IPS-18a (cell line): ENCODE data around the gene PITPNM2.

ENCODE experiments used
- H3K27ac ChIP-seq: one replicate; pipeline ENCODE4 v1.5.1; 2013; ENCODE audit warnings: low read length
- H3K27me3 ChIP-seq: one replicate; pipeline ENCODE4 v1.6.1; 2013; ENCODE audit warnings: mild to moderate bottlenecking, low read length; ENCODE audit not compliant: control insufficient read depth, insufficient read depth
- H3K36me3 ChIP-seq: one replicate; pipeline ENCODE4 v1.6.1; 2013; ENCODE audit warnings: low read depth, low read length; ENCODE audit not compliant: control insufficient read depth
- H3K4me1 ChIP-seq: one replicate; pipeline ENCODE4 v1.6.1; 2013; ENCODE audit warnings: low read depth, low read length; ENCODE audit not compliant: control insufficient read depth
- H3K4me3 ChIP-seq: one replicate; pipeline ENCODE4 v1.5.1; 2013; ENCODE audit warnings: low read length
- H3K9ac ChIP-seq: one replicate; pipeline ENCODE4 v1.6.1; 2013; ENCODE audit warnings: mild to moderate bottlenecking, low read length, moderate library complexity
- H3K9me3 ChIP-seq: one replicate; pipeline ENCODE4 v1.6.1; 2013; ENCODE audit warnings: low read depth, low read length; ENCODE audit not compliant: control insufficient read depth

Gene PITPNM2

GRCh38 chr12:123150744-123151456, at the start of gene PITPNM2:
PITPNM2 (minus strand) TSS chr12:123151090; CDS start chr12:123034590, 116,500 bp downstream.
- H3K4me3 ChIP-seq, result peak within 1 kb of the TSS; percentile 63
- H3K36me3 ChIP-seq, result peaks cover 5% of the 10 kb centered on the region
- H3K9ac ChIP-seq, result peak within 1 kb of the TSS; percentile 15
- no peak within 1 kb of the TSS for H3K27ac ChIP-seq
- no peaks in the 10 kb centered on the region for H3K9me3 ChIP-seq
- peaks cover 24% of the 10 kb centered on the region for H3K4me1 ChIP-seq
- H3K27me3 ChIP-seq, result peaks cover 51% of the 10 kb centered on the region

GRCh38 chr12:123200414-123200813, 49.5 kb upstream of the PITPNM2 start:
- no peaks in the 10 kb centered on the region for H3K27me3 ChIP-seq
- no peak overlapping the region for H3K4me3 ChIP-seq
- peaks cover 30% of the 10 kb centered on the region for H3K36me3 ChIP-seq
- no peak overlapping the region for H3K27ac ChIP-seq
- no peak overlapping the region for H3K9ac ChIP-seq
- no peaks in the 10 kb centered on the region for H3K9me3 ChIP-seq
- no peaks in the 10 kb centered on the region for H3K4me1 ChIP-seq

GRCh38 chr12:123199936-123200335, 49.0 kb upstream of the PITPNM2 start:
- no peak overlapping the region for H3K27ac ChIP-seq
- H3K4me1 ChIP-seq, result no peaks in the 10 kb centered on the region
- H3K4me3 ChIP-seq, result no peak overlapping the region
- H3K9me3 ChIP-seq, result no peaks in the 10 kb centered on the region
- H3K9ac ChIP-seq, result no peak overlapping the region
- H3K36me3 ChIP-seq, result peaks cover 30% of the 10 kb centered on the region
- H3K27me3 ChIP-seq, result no peaks in the 10 kb centered on the region

- Histone ChIP-seq H3K9ac (no peak overlapping the region), H3K27me3 (no peaks in the 10 kb centered on the region), H3K27ac (no peak overlapping the region), H3K36me3 (peaks cover 21% of the 10 kb centered on the region), H3K4me1 (no peaks in the 10 kb centered on the region), H3K4me3 (no peak overlapping the region), H3K9me3 (no peaks in the 10 kb centered on the region)
Observed at GRCh38 chr12:123187637-123188036, 36.7 kb upstream of the PITPNM2 start.

GRCh38 chr12:123180171-123180570, 29.3 kb upstream of the PITPNM2 start:
- no peak overlapping the region for H3K4me3 ChIP-seq
- H3K9me3 ChIP-seq, result no peaks in the 10 kb centered on the region
- no peak overlapping the region for H3K9ac ChIP-seq
- no peaks in the 10 kb centered on the region for H3K4me1 ChIP-seq
- no peak overlapping the region for H3K27ac ChIP-seq
- H3K36me3 ChIP-seq, result peaks cover 32% of the 10 kb centered on the region
- H3K27me3 ChIP-seq, result no peaks in the 10 kb centered on the region

GRCh38 chr12:123171967-123172366, 21.1 kb upstream of the PITPNM2 start:
- peaks cover 15% of the 10 kb centered on the region for H3K36me3 ChIP-seq
- no peak overlapping the region for H3K9ac ChIP-seq
- H3K4me3 ChIP-seq, result no peak overlapping the region
- no peaks in the 10 kb centered on the region for H3K9me3 ChIP-seq
- H3K27ac ChIP-seq, result no peak overlapping the region
- H3K27me3 ChIP-seq, result no peaks in the 10 kb centered on the region
- no peaks in the 10 kb centered on the region for H3K4me1 ChIP-seq

GRCh38 chr12:123167329-123167728, 16.4 kb upstream of the PITPNM2 start:
- Histone ChIP-seq H3K27ac (no peak overlapping the region), H3K9me3 (no peaks in the 10 kb centered on the region), H3K4me1 (no peaks in the 10 kb centered on the region), H3K9ac (no peak overlapping the region), H3K27me3 (no peaks in the 10 kb centered on the region), H3K36me3 (peaks cover 42% of the 10 kb centered on the region), H3K4me3 (no peak overlapping the region)

GRCh38 chr12:123165537-123165936, 14.6 kb upstream of the PITPNM2 start:
- H3K36me3 ChIP-seq, result peaks cover 48% of the 10 kb centered on the region
- no peak overlapping the region for H3K27ac ChIP-seq
- H3K9ac ChIP-seq, result no peak overlapping the region
- H3K27me3 ChIP-seq, result no peaks in the 10 kb centered on the region
- no peak overlapping the region for H3K4me3 ChIP-seq
- no peaks in the 10 kb centered on the region for H3K4me1 ChIP-seq
- no peaks in the 10 kb centered on the region for H3K9me3 ChIP-seq

GRCh38 chr12:123164710-123165261, 13.9 kb upstream of the PITPNM2 start:
- H3K9me3 ChIP-seq, result no peaks in the 10 kb centered on the region
- no peak overlapping the region for H3K9ac ChIP-seq
- no peak overlapping the region for H3K27ac ChIP-seq
- H3K27me3 ChIP-seq, result no peaks in the 10 kb centered on the region
- no peaks in the 10 kb centered on the region for H3K4me1 ChIP-seq
- no peak overlapping the region for H3K4me3 ChIP-seq
- peaks cover 49% of the 10 kb centered on the region for H3K36me3 ChIP-seq

- H3K27ac ChIP-seq, result no peak overlapping the region
- H3K4me1 ChIP-seq, result no peaks in the 10 kb centered on the region
- no peaks in the 10 kb centered on the region for H3K9me3 ChIP-seq
- H3K9ac ChIP-seq, result no peak overlapping the region
- H3K4me3 ChIP-seq, result no peak overlapping the region
- H3K27me3 ChIP-seq, result no peaks in the 10 kb centered on the region
- peaks cover 49% of the 10 kb centered on the region for H3K36me3 ChIP-seq
Observed at GRCh38 chr12:123164222-123164621, 13.3 kb upstream of the PITPNM2 start.

- Histone ChIP-seq H3K27me3 (no peaks in the 10 kb centered on the region), H3K9ac (no peak overlapping the region), H3K4me1 (no peaks in the 10 kb centered on the region), H3K4me3 (no peak overlapping the region), H3K27ac (no peak overlapping the region), H3K36me3 (peaks cover 49% of the 10 kb centered on the region), H3K9me3 (no peaks in the 10 kb centered on the region)
Observed at GRCh38 chr12:123163227-123163626, 12.3 kb upstream of the PITPNM2 start.
